Esophagus squamous epithelium (tissue), 5 donors: ENCODE measurements around the gene STRADA. TPM values are rescaled to one million over a fixed set of nuclear protein-coding genes. Genes with fewer than 3 reads are reported as not detected.

Experiments used
- DNase-seq: peaks from one replicate; lab custom pipeline; 2025; lab: John Stamatoyannopoulos, UW
- H3K27ac ChIP-seq, 4 donors: fragments of 200-600 bp; sonication (generic); one replicate each; pipeline ENCODE4 v1.5.1; 2016 to 2019; ENCODE audit warnings: mild to moderate bottlenecking in 1 of 4
- H3K27me3 ChIP-seq, 4 donors: fragments of 200-600 bp; sonication (generic); 1 replicate in 3 of 4; 2 replicates in 1 of 4; pipeline versions ENCODE4 v1.5.1 to v1.6.0; 2017 to 2021; ENCODE audit warnings: antibody characterized with exemption in 1 of 4
- H3K36me3 ChIP-seq, 3 donors: fragments of 200-600 bp; sonication (generic); one replicate each; pipeline ENCODE4 v1.5.1; 2016 to 2019
- H3K4me1 ChIP-seq, 3 donors: fragments of 200-600 bp; sonication (generic); one replicate each; pipeline ENCODE4 v1.5.1; 2017 to 2019
- H3K4me3 ChIP-seq, 4 donors: fragments of 200-600 bp; sonication (generic); 1 replicate in 3 of 4; 2 replicates in 1 of 4; pipeline ENCODE4 v1.5.1; 2016 to 2019; ENCODE audit warnings: mild to moderate bottlenecking in 2 of 4, moderate library complexity in 1 of 4
- H3K9me3 ChIP-seq, 3 donors: fragments of 200-600 bp; sonication (generic); one replicate each; pipeline ENCODE4 v1.5.1; 2016 to 2019
- POLR2A ChIP-seq, 4 donors: fragments of 450-650 bp; IDR thresholded peaks; one replicate each; pipeline ENCODE4 v1.6.1; 2017; ENCODE audit warnings: antibody characterized with exemption in 4 of 4, mild to moderate bottlenecking in 4 of 4, moderate library complexity in 3 of 4
- WGBS, 2 donors: methylation state at CpG; one replicate each; pipeline ENCODE4 v1.1.5; 2018; 5-methylcytosine and 5-hydroxymethylcytosine counted together
- intact Hi-C: fragments of 100-400 bp; cut with DNase I; formaldehyde crosslinking; loops from one replicate; pipeline ENCODE4 v1.15.0; 2022
- total RNA-seq, 4 donors: library from RNA; depleted of rRNA; stranded (reverse); fragments of >200 nt; gene quantifications; one replicate each; pipeline ENCODE4 v1.1.0, GENCODE V29; 2016
- TF ChIP-seq, protein P1 (sequence below), 6 experiments: fragments of 450-650 bp in 4 of 6; fragments of 200-600 bp in 2 of 6; sonication (generic) in 2 of 6; IDR thresholded peaks; one replicate each; pipeline ENCODE4 v1.5.1; 2016 to 2019; ENCODE audit warnings: antibody characterized with exemption in 6 of 6, mild to moderate bottlenecking in 4 of 6, moderate library complexity in 4 of 6
- donor health status: DM: yes; HTN: yes; CAD: no.

Gene STRADA
- total RNA-seq, 4 donors from 2014 or later = 9.2 to 25.4 (median 18.6) TPM

DNA sequence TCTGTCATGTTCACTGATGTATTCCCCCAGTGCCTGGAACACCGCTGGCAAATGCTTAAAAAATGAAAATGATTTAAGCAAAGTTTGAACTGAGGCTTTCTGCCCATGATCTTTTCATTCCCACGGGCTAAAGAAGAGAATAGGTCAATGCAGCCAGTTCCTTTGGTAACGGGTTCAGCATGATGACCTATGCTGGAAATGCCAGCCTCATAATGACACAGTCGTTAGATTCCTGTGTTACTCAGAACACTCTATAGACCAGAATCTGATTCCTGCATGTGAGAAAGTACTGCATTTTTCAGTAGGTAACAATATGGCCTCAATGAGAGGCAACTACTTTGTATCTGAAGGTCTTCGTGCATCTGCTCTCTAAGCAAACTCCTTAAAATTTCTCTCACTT is 22.6 kb downstream of the STRADA start:
- TF ChIP-seq, protein P1, sequence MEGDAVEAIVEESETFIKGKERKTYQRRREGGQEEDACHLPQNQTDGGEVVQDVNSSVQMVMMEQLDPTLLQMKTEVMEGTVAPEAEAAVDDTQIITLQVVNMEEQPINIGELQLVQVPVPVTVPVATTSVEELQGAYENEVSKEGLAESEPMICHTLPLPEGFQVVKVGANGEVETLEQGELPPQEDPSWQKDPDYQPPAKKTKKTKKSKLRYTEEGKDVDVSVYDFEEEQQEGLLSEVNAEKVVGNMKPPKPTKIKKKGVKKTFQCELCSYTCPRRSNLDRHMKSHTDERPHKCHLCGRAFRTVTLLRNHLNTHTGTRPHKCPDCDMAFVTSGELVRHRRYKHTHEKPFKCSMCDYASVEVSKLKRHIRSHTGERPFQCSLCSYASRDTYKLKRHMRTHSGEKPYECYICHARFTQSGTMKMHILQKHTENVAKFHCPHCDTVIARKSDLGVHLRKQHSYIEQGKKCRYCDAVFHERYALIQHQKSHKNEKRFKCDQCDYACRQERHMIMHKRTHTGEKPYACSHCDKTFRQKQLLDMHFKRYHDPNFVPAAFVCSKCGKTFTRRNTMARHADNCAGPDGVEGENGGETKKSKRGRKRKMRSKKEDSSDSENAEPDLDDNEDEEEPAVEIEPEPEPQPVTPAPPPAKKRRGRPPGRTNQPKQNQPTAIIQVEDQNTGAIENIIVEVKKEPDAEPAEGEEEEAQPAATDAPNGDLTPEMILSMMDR (IDR thresholded peaks at IDR 0.05) = no peak
- TF ChIP-seq POLR2A (IDR thresholded peaks at IDR 0.05) = no peak
- intact Hi-C loops = no loop called here
- DNase-seq = no peak

DNA sequence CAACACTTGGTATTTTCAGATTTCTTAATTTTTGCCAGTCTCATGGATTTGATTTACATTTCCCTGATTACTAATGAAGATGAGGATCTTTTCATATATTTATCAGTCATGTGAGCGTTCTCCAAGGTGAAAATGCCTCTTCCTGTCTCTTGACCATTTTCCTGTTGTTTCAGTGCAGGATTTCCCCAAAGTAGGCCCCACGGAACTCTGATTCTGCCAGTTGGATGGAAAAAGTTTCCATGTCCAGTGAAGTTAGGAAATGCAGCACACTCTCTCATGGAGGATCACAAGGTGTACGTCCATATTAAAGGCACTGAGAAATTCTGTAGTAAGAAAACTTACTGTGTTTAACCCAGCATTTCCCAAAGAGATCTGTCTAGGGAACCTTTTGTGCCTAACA is 25.2 kb downstream of the STRADA start:
- Histone ChIP-seq H3K27me3 (no peaks in the 10 kb centered on the region), H3K4me1 (no peaks in the 10 kb centered on the region), H3K4me3 (no peak overlapping the region), H3K27ac (peak overlapping the region in 2 of 4 donors; percentile 7 to 21), H3K36me3 (peaks cover 0 to 45% (median 6%) of the 10 kb centered on the region in 3 donors), H3K9me3 (no peaks in the 10 kb centered on the region)
- WGBS, 2 donors = 76 to 90% methylated on average over 3 of the region's 3 CpGs
- intact Hi-C loops = no loop called here
- DNase-seq = no peak
- TF ChIP-seq, protein P1 (IDR thresholded peaks at IDR 0.05) = no peak
- no peak for TF ChIP-seq POLR2A (IDR thresholded peaks at IDR 0.05)

More for the DNA sequence above, 22.6 kb downstream of the STRADA start:
- H3K27ac ChIP-seq = no peak overlapping the region
- WGBS, 2 donors = 78 to 83% methylated on average over 5 of the region's 5 CpGs
- no peaks in the 10 kb centered on the region for H3K27me3 ChIP-seq
- H3K9me3 ChIP-seq = no peaks in the 10 kb centered on the region
- peaks cover 0 to 44% (median 6%) of the 10 kb centered on the region in 3 donors for H3K36me3 ChIP-seq
- no peak overlapping the region for H3K4me3 ChIP-seq
- H3K4me1 ChIP-seq = no peaks in the 10 kb centered on the region

DNA sequence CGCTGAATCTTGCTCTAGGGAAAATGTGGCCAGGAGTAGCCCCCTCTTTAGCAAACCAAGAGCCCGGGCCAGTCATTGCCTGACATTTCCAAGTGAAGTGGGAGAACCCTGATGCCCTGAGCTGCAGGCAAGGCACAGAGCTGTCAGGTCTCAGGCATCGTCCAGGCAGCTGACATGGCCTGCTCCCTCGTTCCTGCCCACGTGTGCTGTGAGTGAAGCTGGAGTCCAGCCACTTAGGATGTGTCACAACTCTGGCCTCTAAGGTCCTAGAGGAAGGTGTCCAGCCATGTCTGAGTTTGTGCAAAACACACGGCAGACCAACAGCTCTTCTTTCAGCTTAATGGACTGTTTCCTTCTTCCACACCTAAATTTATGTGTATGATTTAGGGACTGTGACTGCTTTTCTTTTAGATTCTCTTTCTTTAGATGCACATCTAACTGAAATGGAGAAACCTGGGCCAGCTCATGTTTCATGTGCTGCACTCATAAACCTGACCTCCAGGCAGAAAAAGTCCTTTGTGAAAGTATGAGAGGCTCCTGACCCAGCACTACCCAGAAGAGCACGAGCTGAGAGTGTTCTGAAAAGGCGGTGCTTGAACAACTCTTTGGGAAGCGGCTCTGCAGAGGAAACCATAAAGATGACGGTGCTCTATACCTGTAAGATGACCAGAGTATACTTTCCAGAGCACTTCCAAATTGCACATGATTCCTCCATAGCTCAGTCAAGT is 26.9 kb downstream of the STRADA start:
- intact Hi-C loops = no loop called here
- TF ChIP-seq POLR2A (IDR thresholded peaks at IDR 0.05) = no peak
- TF ChIP-seq, protein P1 (IDR thresholded peaks at IDR 0.05) = no peak
- Histone ChIP-seq H3K27ac (no peak overlapping the region), H3K4me1 (no peaks in the 10 kb centered on the region), H3K27me3 (no peaks in the 10 kb centered on the region), H3K9me3 (no peaks in the 10 kb centered on the region), H3K4me3 (no peak overlapping the region), H3K36me3 (peaks cover 0 to 61% (median 15%) of the 10 kb centered on the region in 3 donors)
- 69 to 72% methylated on average over 7 to 9 of the region's 10 CpGs for WGBS, 2 donors
- no peak for DNase-seq

DNA sequence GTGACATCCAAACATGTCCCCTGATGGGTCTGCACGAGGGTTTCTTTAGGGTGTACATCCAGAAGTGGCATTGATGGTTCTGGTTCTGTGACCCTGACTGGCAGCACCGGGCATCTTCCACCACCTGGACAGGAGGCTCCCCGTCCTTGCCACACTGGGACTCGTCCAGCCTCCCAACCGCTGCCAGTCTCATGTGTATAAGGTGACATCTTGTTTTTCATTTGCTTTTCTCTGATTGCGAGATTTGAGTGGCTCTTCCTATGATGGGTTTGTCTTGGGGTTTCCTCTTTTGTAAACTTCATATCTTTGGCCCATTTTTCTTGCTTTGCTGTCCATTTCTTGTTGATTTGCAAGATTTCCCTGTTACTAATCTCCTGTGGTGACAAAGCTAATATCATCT is 32.5 kb downstream of the STRADA start:
- intact Hi-C loops = no loop called here
- TF ChIP-seq, protein P1 (IDR thresholded peaks at IDR 0.05) = no peak
- no peak for TF ChIP-seq POLR2A (IDR thresholded peaks at IDR 0.05)
- peaks cover 0 to 17% (median 0%) of the 10 kb centered on the region in 3 donors for H3K4me1 ChIP-seq
- no peak for DNase-seq
- H3K9me3 ChIP-seq = no peaks in the 10 kb centered on the region
- H3K36me3 ChIP-seq = peaks cover 0 to 97% (median 18%) of the 10 kb centered on the region in 3 donors
- no peaks in the 10 kb centered on the region for H3K27me3 ChIP-seq
- H3K27ac ChIP-seq = no peak overlapping the region
- 90 to 95% methylated on average over 6 of the region's 6 CpGs for WGBS, 2 donors
- no peak overlapping the region for H3K4me3 ChIP-seq

DNA sequence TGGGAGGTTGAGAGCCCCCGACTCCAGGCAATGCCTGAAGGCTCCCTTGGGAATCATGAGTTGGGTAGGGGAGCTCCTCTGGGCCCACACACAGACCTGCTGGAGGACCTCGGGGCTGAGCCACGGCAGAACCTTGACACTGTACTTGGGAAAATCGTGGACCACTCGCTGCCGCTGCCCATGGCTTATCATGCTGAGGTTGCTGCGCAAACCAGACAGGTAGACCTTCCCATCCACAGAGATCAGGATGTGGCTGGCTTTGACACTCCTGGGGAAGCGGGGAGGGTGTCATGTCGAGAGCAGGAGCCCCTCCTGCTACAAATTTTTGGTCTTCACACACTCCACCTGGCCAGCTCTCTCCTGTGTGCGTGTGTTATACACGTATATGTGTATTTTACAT is 34.4 kb downstream of the STRADA start:
- H3K36me3 ChIP-seq = peaks cover 6 to 92% (median 18%) of the 10 kb centered on the region in 3 donors
- TF ChIP-seq, protein P1 (IDR thresholded peaks at IDR 0.05) = no peak
- TF ChIP-seq POLR2A (IDR thresholded peaks at IDR 0.05) = no peak
- no peak for DNase-seq
- no peaks in the 10 kb centered on the region for H3K9me3 ChIP-seq
- intact Hi-C loops = no loop called here
- 79 to 82% methylated on average over 4 to 8 of the region's 11 CpGs for WGBS, 2 donors
- no peak overlapping the region for H3K4me3 ChIP-seq
- no peak overlapping the region for H3K27ac ChIP-seq
- H3K27me3 ChIP-seq = no peaks in the 10 kb centered on the region
- peaks cover 0 to 19% (median 0%) of the 10 kb centered on the region in 3 donors for H3K4me1 ChIP-seq
